GM18519 (cell line): ENCODE results near the gene SLC35B2.

Experiments
- ATAC-seq: cut with Tn5 transposase; IDR thresholded peaks from one replicate; pipeline ENCODE4 v1.9.1; 2021; ENCODE audit warnings: mild to moderate bottlenecking, moderate library complexity; ENCODE audit not compliant: unreplicated experiment, low FRiP score

The SLC35B2 gene

GRCh38 chr6:44224029-44224964 lies 33.0 kb downstream of the SLC35B2 start:
- ATAC-seq = no peak

- no peak for ATAC-seq
Observed at GRCh38 chr6:44223319-44224028, 33.9 kb downstream of the SLC35B2 start, which contains the start of gene SLC29A1. Gene SLC29A1 (plus strand): TSS chr6:44223595. CDS start chr6:44227314, 3,719 bp downstream.

GRCh38 chr6:44222486-44223318 lies 34.6 kb downstream of the SLC35B2 start:
- ATAC-seq = no peak

GRCh38 chr6:44221961-44222335 lies 35.4 kb downstream of the SLC35B2 start:
- ATAC-seq = no peak

GRCh38 chr6:44221291-44221960 lies 35.9 kb downstream of the SLC35B2 start:
- ATAC-seq = no peak

GRCh38 chr6:44220913-44221290 lies 36.4 kb downstream of the SLC35B2 start:
- ATAC-seq = no peak

- no peak for ATAC-seq
Observed at GRCh38 chr6:44219815-44220784, 37.2 kb downstream of the SLC35B2 start.

- no peak for ATAC-seq
Observed at GRCh38 chr6:44219053-44219814, 38.1 kb downstream of the SLC35B2 start.

GRCh38 chr6:44217332-44218143 lies 39.8 kb downstream of the SLC35B2 start:
- no peak for ATAC-seq

GRCh38 chr6:44216677-44217331 lies 40.5 kb downstream of the SLC35B2 start, which contains the start of gene MYMX:
Gene MYMX (plus strand): TSS chr6:44216926. CDS start chr6:44217472, 546 bp downstream.
- no peak for ATAC-seq

GRCh38 chr6:44214307-44214706 lies 43.0 kb downstream of the SLC35B2 start:
- no peak for ATAC-seq

- no peak for ATAC-seq
Observed at GRCh38 chr6:44211284-44211683, 46.0 kb downstream of the SLC35B2 start.

- no peak for ATAC-seq
Observed at GRCh38 chr6:44207966-44208365, 49.4 kb downstream of the SLC35B2 start.
